Upper lobe of left lung (tissue), 4 donors: ENCODE measurements around the gene ARHGEF6.

ENCODE experiments used
- EP300 ChIP-seq, 4 donors: sonication (generic); formaldehyde crosslinking; IDR thresholded peaks; one replicate each; pipeline ENCODE4 v1.5.1; 2017; ENCODE audit warnings: antibody characterized with exemption in 4 of 4, control low read depth in 2 of 4
- TF ChIP-seq, protein P1 (sequence below), 6 experiments: fragments of 450-650 bp in 4 of 6; fragments of 200-600 bp in 2 of 6; sonication (generic) in 2 of 6; IDR thresholded peaks; one replicate each; pipeline ENCODE4 v1.5.1; 2016 to 2019; ENCODE audit warnings: antibody characterized with exemption in 6 of 6

DNA sequence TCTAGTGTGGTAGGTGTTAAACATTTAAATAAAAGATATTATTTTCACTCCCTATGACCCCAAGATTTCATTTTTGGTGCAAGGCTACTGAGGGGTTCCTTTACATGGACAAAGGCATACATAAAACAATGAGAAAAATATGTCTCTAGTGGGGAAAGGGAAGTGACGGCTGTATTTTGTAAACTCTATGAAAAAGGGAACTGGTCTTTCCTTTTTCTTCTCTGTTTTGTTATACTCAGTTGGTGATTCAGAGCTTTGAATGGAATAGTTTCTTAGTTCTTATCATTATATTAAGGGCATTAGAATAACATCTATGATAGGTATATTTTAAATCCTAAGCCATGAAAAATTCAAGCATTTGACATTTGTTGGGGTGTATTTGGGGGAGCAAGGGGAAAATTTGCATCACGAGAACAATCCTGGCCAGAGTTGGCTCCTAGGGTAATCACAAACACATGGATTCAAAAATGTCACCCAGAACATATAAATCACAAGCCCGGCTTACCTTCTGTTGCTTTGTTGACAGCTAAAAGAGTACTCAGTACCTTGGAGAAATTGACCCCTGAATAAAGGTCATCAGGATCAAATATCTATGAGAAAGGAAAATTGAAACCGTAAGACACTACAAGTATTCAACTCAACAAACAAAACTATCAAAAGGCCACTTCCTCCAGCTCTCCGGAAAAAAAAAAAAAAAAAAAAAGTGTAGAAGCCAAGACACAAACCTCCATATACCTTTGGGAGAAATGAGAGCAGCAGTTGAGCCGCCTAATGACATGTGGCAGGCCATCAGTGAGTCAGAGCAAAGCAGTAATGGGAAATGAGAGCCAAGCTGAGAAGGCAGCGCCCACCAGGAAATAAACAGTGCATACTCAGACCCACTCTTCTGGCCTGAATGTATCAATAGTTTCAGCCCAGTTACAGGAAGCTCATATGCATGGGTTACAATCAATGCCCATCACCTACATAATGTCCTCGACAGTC lies 33.4 kb downstream of the ARHGEF6 start:
- TF ChIP-seq, protein P1, sequence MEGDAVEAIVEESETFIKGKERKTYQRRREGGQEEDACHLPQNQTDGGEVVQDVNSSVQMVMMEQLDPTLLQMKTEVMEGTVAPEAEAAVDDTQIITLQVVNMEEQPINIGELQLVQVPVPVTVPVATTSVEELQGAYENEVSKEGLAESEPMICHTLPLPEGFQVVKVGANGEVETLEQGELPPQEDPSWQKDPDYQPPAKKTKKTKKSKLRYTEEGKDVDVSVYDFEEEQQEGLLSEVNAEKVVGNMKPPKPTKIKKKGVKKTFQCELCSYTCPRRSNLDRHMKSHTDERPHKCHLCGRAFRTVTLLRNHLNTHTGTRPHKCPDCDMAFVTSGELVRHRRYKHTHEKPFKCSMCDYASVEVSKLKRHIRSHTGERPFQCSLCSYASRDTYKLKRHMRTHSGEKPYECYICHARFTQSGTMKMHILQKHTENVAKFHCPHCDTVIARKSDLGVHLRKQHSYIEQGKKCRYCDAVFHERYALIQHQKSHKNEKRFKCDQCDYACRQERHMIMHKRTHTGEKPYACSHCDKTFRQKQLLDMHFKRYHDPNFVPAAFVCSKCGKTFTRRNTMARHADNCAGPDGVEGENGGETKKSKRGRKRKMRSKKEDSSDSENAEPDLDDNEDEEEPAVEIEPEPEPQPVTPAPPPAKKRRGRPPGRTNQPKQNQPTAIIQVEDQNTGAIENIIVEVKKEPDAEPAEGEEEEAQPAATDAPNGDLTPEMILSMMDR (IDR thresholded peaks at IDR 0.05) = no peak
- no peak for TF ChIP-seq EP300 (IDR thresholded peaks at IDR 0.05)
